ENCODE results near the gene IL2RG. TPM values are rescaled to one million over a fixed set of nuclear protein-coding genes. Genes with fewer than 3 reads are reported as not detected.
A peak's percentile ranks its signal among the peaks of the same experiment; 100 is the strongest.

The IL2RG gene
- total and polyA plus RNA-seq, 2 experiments from 2014 or later = 0.53 TPM; not detected in 1

DNA sequence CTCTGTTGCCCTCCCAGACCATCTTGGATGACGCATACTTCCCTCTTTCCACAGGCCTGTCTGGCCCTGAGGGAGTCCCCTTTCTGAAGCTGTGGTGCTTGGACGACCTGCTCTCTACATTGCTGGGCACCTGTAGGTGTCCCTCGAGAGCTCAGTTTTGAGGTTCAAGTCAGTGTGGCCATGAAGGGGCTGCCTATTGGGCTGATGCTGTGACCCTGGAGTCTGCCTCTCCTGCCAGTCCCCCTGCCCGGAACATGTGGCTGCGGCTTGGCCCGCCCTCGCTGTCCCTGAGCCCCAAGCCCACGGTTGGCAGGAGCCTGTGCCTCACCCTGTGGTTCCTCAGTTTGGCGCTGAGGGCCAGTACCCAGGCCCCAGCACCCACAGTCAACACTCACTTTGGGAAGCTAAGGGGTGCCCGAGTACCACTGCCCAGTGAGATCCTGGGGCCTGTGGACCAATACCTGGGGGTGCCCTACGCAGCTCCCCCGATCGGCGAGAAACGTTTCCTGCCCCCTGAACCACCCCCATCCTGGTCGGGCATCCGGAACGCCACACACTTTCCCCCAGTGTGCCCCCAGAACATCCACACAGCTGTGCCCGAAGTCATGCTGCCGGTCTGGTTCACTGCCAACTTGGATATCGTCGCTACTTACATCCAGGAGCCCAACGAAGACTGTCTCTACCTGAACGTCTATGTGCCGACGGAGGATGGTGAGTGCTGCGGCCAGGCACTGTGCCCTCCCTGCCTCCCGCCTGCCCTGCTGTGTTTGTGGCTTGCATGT is 36.3 kb upstream of the IL2RG start:
- TF ChIP-seq EZH2 (IDR thresholded peaks at IDR 0.05; ENCODE audit: insufficient read depth, poor library complexity, severe bottlenecking) (no peak), EZH2phosphoT487 (IDR thresholded peaks at IDR 0.05; ENCODE audit: insufficient read depth, low read depth) (no peak)
- Histone ChIP-seq H2AFZ (no peak overlapping the region), H4K20me1 (ENCODE audit: insufficient read depth) (no peaks in the 10 kb centered on the region), H3K9me2 (ENCODE audit: insufficient read depth) (no peaks in the 10 kb centered on the region), H3K27ac (no peak overlapping the region), H3F3A (ENCODE audit: insufficient read depth) (0 out of 2 replicates have a peak, but pooled peaks cover 4% of the 10 kb centered on the region), H3K36me3 (ENCODE audit: low read depth) (no peaks in the 10 kb centered on the region), H3K4me3 (no peak overlapping the region), H3K79me2 (ENCODE audit: insufficient read depth) (no peaks in the 10 kb centered on the region), H3K9ac (no peak overlapping the region), H3K4me2 (ENCODE audit: unreplicated experiment) (no peak overlapping the region), H3K27me3 (replicated peaks; ENCODE audit: insufficient read depth) (no peaks in the 10 kb centered on the region), H3K4me1 (ENCODE audit: insufficient read depth) (no peaks in the 10 kb centered on the region), H3K9me3 (ENCODE audit: low read depth) (no peaks in the 10 kb centered on the region)
- 48 to 70% methylated on average over 11 to 18 of the region's 28 CpGs for WGBS, 2 experiments (ENCODE audit: low coverage in 1 of 2, low lambda C conversion rate in 2 of 2, missing lambda C conversion rate in 2 of 2)
- in situ Hi-C loops (cut with MboI) = no loop called here
- no peak for DNase-seq

DNA sequence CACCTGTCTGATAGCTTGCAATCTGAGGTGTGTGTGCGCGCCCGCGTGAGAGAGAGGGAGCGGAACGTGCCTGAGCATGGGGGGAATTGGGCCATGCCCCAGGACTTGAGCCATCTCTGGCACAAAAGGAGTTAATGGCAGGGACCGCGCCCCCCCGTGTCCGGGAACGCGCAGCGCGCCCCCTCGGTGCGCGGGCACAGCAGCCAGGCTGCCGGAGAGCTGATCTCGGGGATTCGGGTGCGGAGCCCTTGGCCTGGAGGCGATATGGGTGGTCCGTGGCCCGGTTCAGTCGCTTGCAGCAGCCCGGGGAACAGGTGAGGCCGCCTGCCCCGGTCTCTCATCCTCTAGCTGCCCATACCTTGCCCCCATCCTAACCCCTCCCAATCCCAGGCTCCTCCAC is 33.3 kb upstream of the IL2RG start, which contains the start of gene NLGN3:
Gene NLGN3 (plus strand): TSS at position 191 of the 400 bp plus-strand sequence. CDS start 2,909 bp downstream, outside the sequence.
- H3K9me2 ChIP-seq (ENCODE audit: insufficient read depth) = no peaks in the 10 kb centered on the region
- H2AFZ ChIP-seq = no peak within 1 kb of the TSS
- DNase-seq = peak; percentile 15
- in situ Hi-C loops (cut with MboI) = no loop called here
- H3K9me3 ChIP-seq (ENCODE audit: low read depth) = no peaks in the 10 kb centered on the region
- TF ChIP-seq EZH2phosphoT487 (IDR thresholded peaks at IDR 0.05; ENCODE audit: insufficient read depth, low read depth) (no peak), EZH2 (IDR thresholded peaks at IDR 0.05; ENCODE audit: insufficient read depth, poor library complexity, severe bottlenecking) (no peak)
- no peaks in the 10 kb centered on the region for H3K79me2 ChIP-seq (ENCODE audit: insufficient read depth)
- H3K4me3 ChIP-seq = 0 out of 2 replicates have a peak within 1 kb of the TSS, but pooled peaks have one; percentile 15
- H3K36me3 ChIP-seq (ENCODE audit: low read depth) = no peaks in the 10 kb centered on the region
- no peaks in the 10 kb centered on the region for H3K27me3 ChIP-seq (replicated peaks; ENCODE audit: insufficient read depth)
- no peaks in the 10 kb centered on the region for H3K4me1 ChIP-seq (ENCODE audit: insufficient read depth)
- no peak within 1 kb of the TSS for H3K4me2 ChIP-seq (ENCODE audit: unreplicated experiment)
- 0 out of 2 replicates have a peak, but pooled peaks cover 4% of the 10 kb centered on the region for H3F3A ChIP-seq (ENCODE audit: insufficient read depth)
- no peak within 1 kb of the TSS for H3K27ac ChIP-seq
- 4 to 20% methylated on average over 1 to 10 of the region's 28 CpGs for WGBS, 2 experiments (ENCODE audit: low coverage in 1 of 2, low lambda C conversion rate in 2 of 2, missing lambda C conversion rate in 2 of 2)
- H3K9ac ChIP-seq = no peak within 1 kb of the TSS
- no peaks in the 10 kb centered on the region for H4K20me1 ChIP-seq (ENCODE audit: insufficient read depth)

DNA sequence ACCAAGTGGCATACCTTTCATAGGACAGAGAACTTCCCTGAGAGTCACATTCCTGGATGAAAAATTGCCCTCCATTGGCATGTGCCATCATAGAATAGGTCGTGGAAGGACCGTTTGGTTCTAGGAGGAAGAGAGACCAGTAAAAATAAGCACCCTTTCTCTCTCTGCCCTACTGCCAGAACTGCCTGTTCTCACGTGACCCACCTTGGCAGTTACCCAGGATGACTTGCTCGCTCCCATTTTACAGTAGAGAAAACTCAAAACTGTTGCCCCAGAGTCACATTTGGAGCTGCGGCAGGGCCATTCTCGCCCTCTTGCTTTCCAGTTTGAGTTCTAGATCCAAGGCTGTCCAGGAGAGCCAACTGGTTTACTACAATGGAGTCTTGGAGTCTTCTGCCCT is 32.1 kb upstream of the IL2RG start:
- Histone ChIP-seq H3K9me2 (ENCODE audit: insufficient read depth) (no peaks in the 10 kb centered on the region), H3K9ac (no peak overlapping the region), H3K4me1 (ENCODE audit: insufficient read depth) (no peaks in the 10 kb centered on the region), H3K27me3 (replicated peaks; ENCODE audit: insufficient read depth) (no peaks in the 10 kb centered on the region), H2AFZ (no peak overlapping the region), H3K27ac (no peak overlapping the region), H3K4me3 (no peak overlapping the region), H3K9me3 (ENCODE audit: low read depth) (no peaks in the 10 kb centered on the region), H3K4me2 (ENCODE audit: unreplicated experiment) (no peak overlapping the region), H3K79me2 (ENCODE audit: insufficient read depth) (no peaks in the 10 kb centered on the region), H3K36me3 (ENCODE audit: low read depth) (no peaks in the 10 kb centered on the region), H4K20me1 (ENCODE audit: insufficient read depth) (no peaks in the 10 kb centered on the region), H3F3A (ENCODE audit: insufficient read depth) (0 out of 2 replicates have a peak, but pooled peaks cover 4% of the 10 kb centered on the region)
- in situ Hi-C loops (cut with MboI) = no loop called here
- TF ChIP-seq EZH2phosphoT487 (IDR thresholded peaks at IDR 0.05; ENCODE audit: insufficient read depth, low read depth) (no peak), EZH2 (IDR thresholded peaks at IDR 0.05; ENCODE audit: insufficient read depth, poor library complexity, severe bottlenecking) (no peak)
- DNase-seq = peak; percentile 45
- 27 to 33% methylated on average over 4 to 6 of the region's 6 CpGs for whole genome bisulfite sequencing, 2 experiments (ENCODE audit: low coverage in 1 of 2, low lambda C conversion rate in 2 of 2, missing lambda C conversion rate in 2 of 2)

DNA sequence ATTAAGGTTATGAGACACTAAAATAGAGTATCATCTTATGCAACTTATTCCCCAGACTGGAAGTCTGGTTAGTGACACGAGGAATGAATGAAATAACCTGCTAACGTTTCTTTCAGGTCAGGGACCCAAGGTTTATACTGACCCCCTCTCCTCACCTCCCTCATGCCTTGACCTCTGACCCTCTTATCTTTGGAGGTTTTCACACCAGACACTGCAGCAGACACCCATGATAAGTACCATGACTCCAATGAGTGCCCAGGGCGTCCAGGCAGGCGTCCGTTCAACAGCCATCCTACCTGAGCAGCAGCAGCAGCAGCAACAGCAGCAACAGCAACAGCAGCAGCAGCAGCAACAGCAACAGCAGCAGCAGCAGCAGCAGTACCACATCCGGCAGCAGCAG is 29.1 kb upstream of the IL2RG start:
- H3F3A ChIP-seq (ENCODE audit: insufficient read depth) = no peaks in the 10 kb centered on the region

More for the DNA sequence above, 29.1 kb upstream of the IL2RG start:
- H3K9me2 ChIP-seq (ENCODE audit: insufficient read depth) = no peaks in the 10 kb centered on the region
- no peak overlapping the region for H2AFZ ChIP-seq
- no peaks in the 10 kb centered on the region for H3K4me1 ChIP-seq (ENCODE audit: insufficient read depth)
- no peaks in the 10 kb centered on the region for H3K36me3 ChIP-seq (ENCODE audit: low read depth)
- no peak overlapping the region for H3K9ac ChIP-seq
- in situ Hi-C loops (cut with MboI) = no loop called here
- H3K27ac ChIP-seq = no peak overlapping the region
- H3K27me3 ChIP-seq (replicated peaks; ENCODE audit: insufficient read depth) = no peaks in the 10 kb centered on the region
- 67 to 75% methylated on average over 6 of the region's 6 CpGs for WGBS, 2 experiments (ENCODE audit: low coverage in 1 of 2, low lambda C conversion rate in 2 of 2, missing lambda C conversion rate in 2 of 2)
- TF ChIP-seq EZH2 (IDR thresholded peaks at IDR 0.05; ENCODE audit: insufficient read depth, poor library complexity, severe bottlenecking) (no peak), EZH2phosphoT487 (IDR thresholded peaks at IDR 0.05; ENCODE audit: insufficient read depth, low read depth) (no peak)
- H3K4me2 ChIP-seq (ENCODE audit: unreplicated experiment) = no peak overlapping the region
- DNase-seq = no peak
- no peaks in the 10 kb centered on the region for H3K79me2 ChIP-seq (ENCODE audit: insufficient read depth)
- H3K4me3 ChIP-seq = no peak overlapping the region
- no peaks in the 10 kb centered on the region for H4K20me1 ChIP-seq (ENCODE audit: insufficient read depth)
- H3K9me3 ChIP-seq (ENCODE audit: low read depth) = no peaks in the 10 kb centered on the region
